Keratinocyte (primary cell): Measurements from ENCODE around the gene CADM2. TPM values are rescaled to one million over a fixed set of nuclear protein-coding genes. Genes with fewer than 3 reads are reported as not detected.

Experiments
- DNase-seq: peaks from one replicate; pipeline ENCODE4 v3.0.0-alpha.2; 2011; ENCODE audit warnings: low read depth, missing footprints, low spot score
- FAIRE-seq: peaks from 2 replicates; lab custom pipeline; 2011; peaks lifted over from hg19 to GRCh38; lab: Jason Lieb, UNC
- H2AFZ ChIP-seq: 2 replicates; pipeline ENCODE4 v1.6.0; 2012; ENCODE audit warnings: low read length, control low read depth, inconsistent platforms; ENCODE audit not compliant: control insufficient read depth
- H3K27ac ChIP-seq: 2 replicates; pipeline ENCODE4 v1.5.1; 2011; ENCODE audit warnings: low read length; ENCODE audit not compliant: control insufficient read depth, insufficient read depth
- H3K27me3 ChIP-seq: 3 replicates; pipeline ENCODE4 v1.6.0; 2011; ENCODE audit warnings: low read length; ENCODE audit not compliant: control insufficient read depth, insufficient read depth; ENCODE audit errors: extremely low read depth
- H3K36me3 ChIP-seq, 2 experiments: 2 replicates in 1 of 2; 3 replicates in 1 of 2; pipeline ENCODE4 v1.5.1; 2011; ENCODE audit warnings: low read length in 2 of 2, mild to moderate bottlenecking in 1 of 2; ENCODE audit not compliant: control insufficient read depth in 2 of 2, insufficient read depth in 2 of 2; ENCODE audit errors: extremely low read depth in 1 of 2
- H3K4me1 ChIP-seq: 3 replicates; pipeline ENCODE4 v1.5.1; 2011; ENCODE audit warnings: low read length; ENCODE audit not compliant: control insufficient read depth, insufficient read depth; ENCODE audit errors: extremely low read depth
- H3K4me2 ChIP-seq: 3 replicates; pipeline ENCODE4 v1.6.0; 2011; ENCODE audit warnings: low read depth, low read length; ENCODE audit not compliant: control insufficient read depth, insufficient read depth; ENCODE audit errors: extremely low read depth
- H3K4me3 ChIP-seq, 3 experiments: fragments of 200-600 bp in 1 of 3; sonication (generic) in 1 of 3; 2 replicates in 2 of 3; 3 replicates in 1 of 3; pipeline ENCODE4 v1.5.1; 2011 to 2016; ENCODE audit warnings: low read length in 3 of 3, mild to moderate bottlenecking in 3 of 3, control low read depth in 2 of 3, inconsistent platforms in 1 of 3, low read depth in 1 of 3, mixed read lengths in 1 of 3, mixed run types in 1 of 3, moderate library complexity in 1 of 3; ENCODE audit not compliant: control insufficient read depth in 2 of 3, insufficient read depth in 2 of 3; ENCODE audit errors: extremely low read depth in 1 of 3
- H3K79me2 ChIP-seq: 2 replicates; pipeline ENCODE4 v1.6.0; 2012; ENCODE audit warnings: low read length; ENCODE audit not compliant: control insufficient read depth, insufficient read depth
- H3K9ac ChIP-seq: 3 replicates; pipeline ENCODE4 v1.6.0; 2011; ENCODE audit warnings: low read length; ENCODE audit not compliant: control insufficient read depth, insufficient read depth; ENCODE audit errors: extremely low read depth
- H3K9me1 ChIP-seq: 3 replicates; pipeline ENCODE4 v1.6.0; 2011; ENCODE audit warnings: low read length; ENCODE audit not compliant: control insufficient read depth, insufficient read depth; ENCODE audit errors: extremely low read depth
- H3K9me3 ChIP-seq: 2 replicates; pipeline ENCODE4 v1.5.1; 2012; ENCODE audit warnings: low read depth, low read length; ENCODE audit not compliant: control insufficient read depth
- H4K20me1 ChIP-seq: 3 replicates; pipeline ENCODE4 v1.6.0; 2011; ENCODE audit warnings: low read length; ENCODE audit not compliant: control insufficient read depth, insufficient read depth; ENCODE audit errors: extremely low read depth
- CTCF ChIP-seq, 3 experiments: IDR thresholded peaks in 1 of 3; conservative IDR thresholded peaks in 1 of 3; optimal IDR thresholded peaks in 1 of 3; 2 replicates in 2 of 3; 3 replicates in 1 of 3; pipeline versions ENCODE3 to v1.5.1; 2011; ENCODE audit warnings: low read length in 3 of 3, mild to moderate bottlenecking in 3 of 3, moderate library complexity in 2 of 3, control low read depth in 1 of 3, inconsistent platforms in 1 of 3; ENCODE audit not compliant: insufficient read depth in 2 of 3; ENCODE audit errors: extremely low read depth in 1 of 3
- EZH2 ChIP-seq: IDR thresholded peaks from one replicate; pipeline ENCODE4 v1.6.1; 2012; ENCODE audit warnings: inconsistent platforms, mild to moderate bottlenecking, low read length, moderate library complexity
- dilution Hi-C: fragments of 300-500 bp; cut with MboI; formaldehyde crosslinking; loops from one replicate; pipeline ENCODE4 v1.7.0; 2020; ENCODE audit warnings: low sequenced_read_pairs; ENCODE audit not compliant: extremely low pct_ligation_motif_present
- polyA plus RNA-seq, 5 experiments: library from polyadenylated mRNA; depleted of rRNA in 3 of 5; stranded (reverse) in 3 of 5; stranded (forward) in 1 of 5; unstranded in 1 of 5; fragments of >200 nt; gene quantifications; 1 replicate in 1 of 5; 2 replicates in 3 of 5; 3 replicates in 1 of 5; pipeline versions ENCODE4 v1.2.1 to v1.2.3, GENCODE V29; 2011 to 2012; ENCODE audit warnings: missing spikeins in 2 of 5, low read depth in 1 of 5, low replicate concordance in 1 of 5

CADM2 gene
- polyA plus RNA-seq, 1 donor (not counting 4 experiments of a cell fraction or from before 2014, with no cell fraction given) = not detected

- Histone ChIP-seq H3K4me1 (no peaks in the 10 kb centered on the region), H4K20me1 (no peaks in the 10 kb centered on the region), H3K9me3 (no peaks in the 10 kb centered on the region), H3K36me3 (no peaks in the 10 kb centered on the region), H3K9ac (no peak overlapping the region), H3K9me1 (no peaks in the 10 kb centered on the region), H3K4me2 (no peak overlapping the region), H3K79me2 (no peaks in the 10 kb centered on the region), H3K27ac (no peak overlapping the region), H3K27me3 (no peaks in the 10 kb centered on the region), H3K4me3 (no peak overlapping the region), H2AFZ (no peak overlapping the region)
- no peak for TF ChIP-seq EZH2
- TF ChIP-seq CTCF (optimal IDR thresholded peaks at IDR 0.05 in 1 of 3, IDR thresholded peaks at IDR 0.05 in 1 of 3, conservative IDR thresholded peaks at IDR 0.05 in 1 of 3; ENCODE audit: extremely low read depth in 1 of 3, insufficient read depth in 2 of 3, low read length in 3 of 3) = no peak
- dilution Hi-C loops = no loop called here
- DNase-seq (no peak), FAIRE-seq (no peak)
Measured at GRCh38 chr3:85100316-85100715, 141.5 kb downstream of the CADM2 start.

DNA sequence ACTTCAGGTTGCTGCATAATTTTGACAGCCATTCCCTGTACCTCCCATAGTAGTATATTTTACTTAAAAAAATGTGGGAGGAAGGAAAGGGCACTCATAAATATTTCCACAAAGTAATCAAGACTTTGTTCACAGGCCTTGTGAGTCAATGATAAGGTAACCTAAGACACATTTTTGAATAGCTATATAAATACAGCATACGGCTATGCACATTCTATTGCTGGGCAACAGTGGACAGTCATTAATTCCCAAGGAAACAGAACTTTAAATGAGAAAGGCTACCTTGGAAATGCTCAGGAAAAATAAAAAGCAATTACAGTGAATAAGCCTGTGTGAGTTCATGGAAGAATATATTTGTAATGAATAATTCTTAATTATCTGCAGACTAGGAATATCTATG is 144.0 kb downstream of the CADM2 start:
- no peaks in the 10 kb centered on the region for H4K20me1 ChIP-seq
- H3K79me2 ChIP-seq = no peaks in the 10 kb centered on the region
- DNase-seq (no peak), FAIRE-seq (no peak)
- no peaks in the 10 kb centered on the region for H3K9me3 ChIP-seq
- H3K4me3 ChIP-seq = no peak overlapping the region
- H3K9me1 ChIP-seq = no peaks in the 10 kb centered on the region
- no peak overlapping the region for H2AFZ ChIP-seq
- H3K4me1 ChIP-seq = no peaks in the 10 kb centered on the region
- no peak overlapping the region for H3K4me2 ChIP-seq
- H3K9ac ChIP-seq = no peak overlapping the region
- H3K27me3 ChIP-seq = no peaks in the 10 kb centered on the region
- no peak overlapping the region for H3K27ac ChIP-seq
- dilution Hi-C loops = no loop called here
- no peaks in the 10 kb centered on the region for H3K36me3 ChIP-seq
- TF ChIP-seq CTCF (optimal IDR thresholded peaks at IDR 0.05 in 1 of 3, IDR thresholded peaks at IDR 0.05 in 1 of 3, conservative IDR thresholded peaks at IDR 0.05 in 1 of 3; ENCODE audit: extremely low read depth in 1 of 3, insufficient read depth in 2 of 3, low read length in 3 of 3) = no peak
- TF ChIP-seq EZH2 = no peak
